NCI-H2196 treated with DMSO at 0.1 percent for 48 hours (cell line): ENCODE measurements around the gene NCAM2.

Source experiments
- DNase-seq: peaks from one replicate; lab custom pipeline; 2025; ENCODE audit not compliant: unreplicated experiment; lab: John Stamatoyannopoulos, UW

NCAM2 gene

GRCh38 chr21:21406921-21407320 is 408.7 kb downstream of the NCAM2 start:
- DNase-seq, result no peak

GRCh38 chr21:21412096-21412495 is 413.9 kb downstream of the NCAM2 start:
- DNase-seq, result no peak

- DNase-seq, result no peak
Observed at GRCh38 chr21:21415741-21416140, 417.5 kb downstream of the NCAM2 start.

GRCh38 chr21:21434944-21435343 is 436.7 kb downstream of the NCAM2 start:
- DNase-seq, result no peak

- no peak for DNase-seq
Observed at GRCh38 chr21:21436012-21436534, 437.9 kb downstream of the NCAM2 start.

- no peak for DNase-seq
Observed at GRCh38 chr21:21439761-21440160, 441.6 kb downstream of the NCAM2 start.

- no peak for DNase-seq
Observed at GRCh38 chr21:21457077-21457476, 458.9 kb downstream of the NCAM2 start.

- DNase-seq, result no peak
Observed at GRCh38 chr21:21458124-21458631, 460.0 kb downstream of the NCAM2 start.

- DNase-seq, result no peak
Observed at GRCh38 chr21:21460979-21461378, 462.8 kb downstream of the NCAM2 start.

GRCh38 chr21:21463456-21463855 is 465.2 kb downstream of the NCAM2 start:
- DNase-seq, result no peak

- no peak for DNase-seq
Observed at GRCh38 chr21:21464684-21465083, 466.5 kb downstream of the NCAM2 start.

GRCh38 chr21:21466752-21467151 is 468.5 kb downstream of the NCAM2 start:
- no peak for DNase-seq

- no peak for DNase-seq
Observed at GRCh38 chr21:21468003-21468402, 469.8 kb downstream of the NCAM2 start.

GRCh38 chr21:21481239-21481638 is 483.0 kb downstream of the NCAM2 start:
- DNase-seq, result no peak

GRCh38 chr21:21508859-21509258 is 510.6 kb downstream of the NCAM2 start:
- no peak for DNase-seq

GRCh38 chr21:21530680-21531079 is 532.5 kb downstream of the NCAM2 start:
- DNase-seq, result no peak

GRCh38 chr21:21547368-21547953 is 549.3 kb downstream of the NCAM2 start:
- DNase-seq, result no peak

GRCh38 chr21:21559285-21560045 is 561.3 kb downstream of the NCAM2 start:
- no peak for DNase-seq
